NCI-H748 treated with DMSO at 0.1 percent for 48 hours (cell line): ENCODE measurements around the gene DDHD1.
A peak's percentile ranks its signal among the peaks of the same experiment; 100 is the strongest.

Experiments used
- DNase-seq: peaks from one replicate; lab custom pipeline; 2025; lab: John Stamatoyannopoulos, UW

DDHD1 gene

DNA sequence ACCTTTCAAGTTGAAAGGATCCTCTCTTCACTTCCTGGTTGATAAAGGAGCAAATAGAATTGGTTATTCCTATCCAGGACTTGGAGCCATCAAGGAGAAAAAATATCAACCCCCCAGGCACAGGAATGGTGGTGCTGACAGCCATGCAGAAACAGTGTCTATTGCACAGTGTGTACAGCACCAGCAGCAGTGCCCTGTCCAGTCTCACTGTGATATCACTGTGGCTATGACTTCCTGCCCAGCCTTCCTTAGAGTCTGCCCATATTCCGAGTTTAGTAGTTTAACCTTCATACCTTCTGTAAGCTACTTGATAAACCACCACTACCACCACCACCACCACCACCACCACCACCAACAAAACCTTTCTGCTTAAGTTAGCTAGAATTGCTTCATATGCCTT, 157.1 kb downstream of the DDHD1 start:
- no peak for DNase-seq

DNA sequence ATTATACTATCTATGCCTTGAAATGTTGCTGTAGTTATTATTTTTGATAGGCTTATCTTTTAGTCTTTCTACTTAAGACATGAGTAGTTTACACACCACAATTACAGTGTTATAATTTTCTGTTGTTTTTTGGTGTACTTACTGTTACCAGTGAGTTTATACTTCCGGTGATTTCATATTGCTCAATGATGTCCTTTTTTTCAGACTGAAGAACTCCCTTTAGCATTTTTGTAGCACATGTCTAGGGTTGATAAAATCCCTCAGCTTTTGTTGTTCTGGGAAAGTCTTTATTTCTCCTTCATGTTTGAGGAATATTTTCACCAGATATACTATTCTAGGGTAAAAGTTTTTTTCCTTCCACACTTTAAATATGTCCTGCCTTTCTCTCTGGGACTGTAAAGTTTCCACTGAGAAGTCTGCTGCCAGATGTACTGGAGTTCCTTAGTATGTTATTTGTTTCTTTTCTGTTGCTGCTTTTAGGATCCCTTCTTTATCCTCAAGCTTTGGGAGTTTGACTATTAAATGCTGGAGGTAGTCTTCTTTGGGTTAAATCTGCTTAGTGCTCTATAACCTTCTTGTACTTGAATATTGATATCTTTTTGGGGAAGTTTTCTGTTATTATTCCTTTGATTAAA, 160.8 kb downstream of the DDHD1 start:
- no peak for DNase-seq

DNA sequence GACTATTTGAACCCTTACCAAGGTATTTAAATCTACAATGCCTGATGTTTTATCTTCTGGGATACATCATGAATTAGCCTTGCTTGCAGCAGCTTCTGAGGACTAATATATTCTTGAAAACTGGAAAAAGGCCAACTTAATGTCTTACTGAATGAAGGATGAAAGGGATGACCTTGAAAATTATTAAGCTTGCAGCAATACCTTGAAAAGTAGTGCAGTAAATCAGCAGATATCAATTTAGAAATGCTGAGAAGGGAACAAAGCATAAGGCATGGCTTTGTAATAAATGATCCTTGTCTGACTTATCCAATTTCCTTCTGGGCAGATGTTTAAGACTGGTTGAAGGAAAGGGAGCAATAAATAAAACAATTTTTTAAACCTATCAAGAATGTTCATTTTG, 165.0 kb downstream of the DDHD1 start:
- no peak for DNase-seq

DNA sequence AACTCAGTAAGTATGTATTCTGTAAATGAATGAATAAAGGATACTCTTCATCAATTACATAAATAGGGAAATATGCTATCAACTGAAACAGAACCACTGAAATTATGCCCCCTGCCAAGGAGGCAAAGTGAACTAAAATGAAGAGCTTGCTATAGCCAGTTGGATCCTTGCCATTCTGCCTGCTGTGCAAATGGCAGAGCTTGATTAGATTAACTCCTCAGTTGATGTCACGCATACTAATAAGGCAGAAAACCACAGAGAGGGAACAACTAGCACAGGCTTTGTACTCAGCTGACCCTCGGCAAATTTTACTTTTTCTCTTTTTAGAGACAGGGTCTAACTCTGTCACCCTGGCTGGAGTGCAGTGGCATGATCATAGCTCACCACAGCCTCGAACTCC, 165.6 kb downstream of the DDHD1 start:
- DNase-seq = peak; percentile 41

DNA sequence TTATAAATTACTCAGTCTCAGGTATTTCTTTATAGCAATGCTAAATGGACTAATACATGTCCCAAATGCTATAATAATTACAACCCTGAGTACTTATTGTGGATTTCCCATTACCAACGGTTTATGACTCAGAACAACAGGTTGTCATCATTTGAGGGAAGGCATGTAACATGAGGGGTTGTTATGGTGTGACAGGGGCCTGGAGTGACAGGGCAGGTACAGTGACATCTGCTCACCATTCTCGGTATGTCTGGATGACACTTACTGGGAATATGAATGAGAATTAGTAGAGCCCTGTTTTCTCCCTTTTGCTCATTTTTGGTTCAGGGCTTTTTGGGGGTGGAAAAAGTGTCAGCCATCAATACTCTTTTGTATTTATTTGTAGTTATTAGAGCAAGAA, 166.1 kb downstream of the DDHD1 start:
- DNase-seq = no peak
